H1 (cell line): ENCODE results near the gene HNF4A.

Source experiments
- EZH2 ChIP-seq: fragments of 200-600 bp; sonication (generic); IDR thresholded peaks from 2 replicates; pipeline ENCODE4 v1.7.1; 2012; ENCODE audit warnings: low read depth, mild to moderate bottlenecking, moderate library complexity, low read length, inconsistent platforms; ENCODE audit not compliant: severe bottlenecking
- KDM5A ChIP-seq: fragments of 200-600 bp; IDR thresholded peaks from 2 replicates; pipeline ENCODE4 v1.7.1; 2012; ENCODE audit warnings: mild to moderate bottlenecking, low read length, inconsistent platforms, mixed read lengths
- RFX5 ChIP-seq: IDR thresholded peaks from 2 replicates; pipeline ENCODE4 v1.6.1; 2011; ENCODE audit warnings: low read depth, low read length, improper control_type of control experiment, borderline replicate concordance
- TF ChIP-seq, protein P1 (sequence below), 3 experiments: IDR thresholded peaks; 1 replicate in 2 of 3; 2 replicates in 1 of 3; pipeline versions ENCODE4 v1.5.1 to v1.6.1; 2011; ENCODE audit warnings: low read length in 3 of 3, mild to moderate bottlenecking in 3 of 3, inconsistent platforms in 2 of 3, low read depth in 1 of 3, moderate library complexity in 1 of 3; ENCODE audit not compliant: insufficient read depth in 1 of 3; ENCODE audit errors: control extremely low read depth in 1 of 3

DNA sequence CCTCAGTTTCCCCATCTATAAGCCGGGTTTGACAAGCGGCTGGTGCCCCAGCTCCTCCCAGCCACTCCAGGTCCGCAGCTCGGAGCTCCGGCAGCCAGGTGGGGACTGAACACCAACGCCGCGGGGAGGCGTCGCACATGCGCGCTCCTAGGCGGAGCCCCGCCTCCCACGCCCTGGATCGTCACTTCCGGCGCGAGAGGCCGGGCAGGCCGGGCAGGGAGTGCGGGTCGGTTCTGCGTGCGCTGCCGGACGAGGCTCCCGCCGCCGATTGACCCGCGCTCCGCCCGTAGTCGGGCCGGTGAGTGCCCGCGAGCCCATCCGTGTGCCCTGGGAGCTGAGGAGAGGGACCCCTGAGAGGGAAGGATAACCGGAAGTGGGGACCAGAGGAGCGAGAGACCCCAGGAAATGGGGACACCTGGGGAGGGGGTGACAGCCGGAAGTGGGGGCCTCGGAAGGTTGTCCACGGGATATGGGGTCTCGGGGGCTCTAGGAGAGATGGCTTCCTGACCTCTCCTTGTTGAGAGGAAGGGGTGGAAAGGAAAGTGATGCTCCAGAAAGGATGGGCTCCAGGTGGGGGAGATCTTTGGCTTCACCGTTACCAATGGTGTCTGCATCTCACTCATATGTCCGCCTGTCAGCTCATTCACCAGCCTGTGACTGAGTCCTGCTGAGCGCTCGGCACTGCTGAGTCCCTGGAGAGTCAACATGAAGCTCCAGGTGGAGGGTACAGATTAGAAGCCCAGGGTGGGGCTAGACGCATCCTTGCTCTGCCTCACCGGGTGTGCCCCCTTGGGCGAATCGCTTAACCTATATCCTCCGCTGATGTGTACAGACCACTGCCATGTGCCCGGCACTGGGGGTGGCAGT is 120.4 kb downstream of the HNF4A start, which contains the start of gene TTPAL:
- TF ChIP-seq, protein P1, sequence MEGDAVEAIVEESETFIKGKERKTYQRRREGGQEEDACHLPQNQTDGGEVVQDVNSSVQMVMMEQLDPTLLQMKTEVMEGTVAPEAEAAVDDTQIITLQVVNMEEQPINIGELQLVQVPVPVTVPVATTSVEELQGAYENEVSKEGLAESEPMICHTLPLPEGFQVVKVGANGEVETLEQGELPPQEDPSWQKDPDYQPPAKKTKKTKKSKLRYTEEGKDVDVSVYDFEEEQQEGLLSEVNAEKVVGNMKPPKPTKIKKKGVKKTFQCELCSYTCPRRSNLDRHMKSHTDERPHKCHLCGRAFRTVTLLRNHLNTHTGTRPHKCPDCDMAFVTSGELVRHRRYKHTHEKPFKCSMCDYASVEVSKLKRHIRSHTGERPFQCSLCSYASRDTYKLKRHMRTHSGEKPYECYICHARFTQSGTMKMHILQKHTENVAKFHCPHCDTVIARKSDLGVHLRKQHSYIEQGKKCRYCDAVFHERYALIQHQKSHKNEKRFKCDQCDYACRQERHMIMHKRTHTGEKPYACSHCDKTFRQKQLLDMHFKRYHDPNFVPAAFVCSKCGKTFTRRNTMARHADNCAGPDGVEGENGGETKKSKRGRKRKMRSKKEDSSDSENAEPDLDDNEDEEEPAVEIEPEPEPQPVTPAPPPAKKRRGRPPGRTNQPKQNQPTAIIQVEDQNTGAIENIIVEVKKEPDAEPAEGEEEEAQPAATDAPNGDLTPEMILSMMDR (IDR thresholded peaks at IDR 0.05; ENCODE audit: control extremely low read depth in 1 of 3, insufficient read depth in 1 of 3, low read depth in 1 of 3, low read length in 3 of 3): peak in 1 of 3 experiments; percentile 9; a peak in 1 of 4 replicates
- TF ChIP-seq RFX5 (no peak), EZH2 (no peak), KDM5A (0 out of 2 replicates have a peak, but pooled peaks have one; percentile 26)
